D721Med (cell line): ENCODE results near the gene EXOSC6.

ENCODE experiments used
- DNase-seq: peaks from one replicate; pipeline ENCODE4 v3.0.0; 2011; ENCODE audit warnings: low spot score; ENCODE audit not compliant: insufficient read length
- FAIRE-seq: peaks from 2 replicates; lab custom pipeline; 2011; peaks lifted over from hg19 to GRCh38; lab: Jason Lieb, UNC
- TF ChIP-seq, protein P1 (sequence below): IDR thresholded peaks from 2 replicates; pipeline ENCODE4 v1.5.1; 2012; ENCODE audit warnings: mild to moderate bottlenecking, control low read depth; ENCODE audit not compliant: insufficient read depth; ENCODE audit errors: missing control alignments

EXOSC6 gene

DNA sequence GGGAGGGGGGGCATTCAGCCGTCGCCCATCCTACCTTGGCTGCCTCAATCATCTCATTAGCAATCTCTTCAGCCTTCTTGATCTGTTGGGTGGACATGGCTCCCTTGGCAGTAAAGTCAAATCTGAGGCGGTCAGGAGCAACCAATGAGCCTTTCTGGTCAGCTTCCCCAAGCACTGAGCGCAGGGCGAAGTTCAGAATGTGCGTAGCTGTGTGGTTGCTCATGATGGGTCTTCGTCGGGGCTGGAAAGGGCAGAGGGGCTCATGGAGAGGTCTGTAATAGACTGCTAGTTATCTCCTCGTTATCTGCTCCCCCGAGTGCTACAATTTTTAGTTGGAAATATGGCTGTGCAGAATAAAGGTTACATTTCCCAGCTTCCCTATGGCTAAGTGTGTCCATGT lies 7.2 kb upstream of the EXOSC6 start:
- FAIRE-seq (no peak), DNase-seq (no peak)
- TF ChIP-seq, protein P1, sequence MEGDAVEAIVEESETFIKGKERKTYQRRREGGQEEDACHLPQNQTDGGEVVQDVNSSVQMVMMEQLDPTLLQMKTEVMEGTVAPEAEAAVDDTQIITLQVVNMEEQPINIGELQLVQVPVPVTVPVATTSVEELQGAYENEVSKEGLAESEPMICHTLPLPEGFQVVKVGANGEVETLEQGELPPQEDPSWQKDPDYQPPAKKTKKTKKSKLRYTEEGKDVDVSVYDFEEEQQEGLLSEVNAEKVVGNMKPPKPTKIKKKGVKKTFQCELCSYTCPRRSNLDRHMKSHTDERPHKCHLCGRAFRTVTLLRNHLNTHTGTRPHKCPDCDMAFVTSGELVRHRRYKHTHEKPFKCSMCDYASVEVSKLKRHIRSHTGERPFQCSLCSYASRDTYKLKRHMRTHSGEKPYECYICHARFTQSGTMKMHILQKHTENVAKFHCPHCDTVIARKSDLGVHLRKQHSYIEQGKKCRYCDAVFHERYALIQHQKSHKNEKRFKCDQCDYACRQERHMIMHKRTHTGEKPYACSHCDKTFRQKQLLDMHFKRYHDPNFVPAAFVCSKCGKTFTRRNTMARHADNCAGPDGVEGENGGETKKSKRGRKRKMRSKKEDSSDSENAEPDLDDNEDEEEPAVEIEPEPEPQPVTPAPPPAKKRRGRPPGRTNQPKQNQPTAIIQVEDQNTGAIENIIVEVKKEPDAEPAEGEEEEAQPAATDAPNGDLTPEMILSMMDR, result no peak

DNA sequence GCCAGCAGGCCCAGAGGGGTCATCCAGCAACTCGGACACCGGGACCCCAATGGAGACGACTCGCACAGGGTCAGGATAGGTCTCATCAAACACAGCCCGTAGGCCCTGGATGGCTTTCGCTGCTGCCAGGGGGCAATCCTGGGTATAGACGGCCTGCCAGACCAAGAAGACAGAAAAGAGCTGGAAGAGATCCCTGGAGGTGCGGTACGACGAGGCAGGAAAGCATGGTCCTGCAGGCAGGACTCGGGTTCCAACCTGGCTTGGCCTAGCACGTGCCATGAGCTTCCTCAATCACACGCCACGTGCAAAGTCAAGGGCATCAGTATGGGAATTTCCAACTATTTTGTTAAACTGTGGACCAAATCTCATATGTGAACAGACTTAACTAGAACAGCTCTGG lies 6.3 kb upstream of the EXOSC6 start:
- FAIRE-seq (no peak), DNase-seq (no peak)

DNA sequence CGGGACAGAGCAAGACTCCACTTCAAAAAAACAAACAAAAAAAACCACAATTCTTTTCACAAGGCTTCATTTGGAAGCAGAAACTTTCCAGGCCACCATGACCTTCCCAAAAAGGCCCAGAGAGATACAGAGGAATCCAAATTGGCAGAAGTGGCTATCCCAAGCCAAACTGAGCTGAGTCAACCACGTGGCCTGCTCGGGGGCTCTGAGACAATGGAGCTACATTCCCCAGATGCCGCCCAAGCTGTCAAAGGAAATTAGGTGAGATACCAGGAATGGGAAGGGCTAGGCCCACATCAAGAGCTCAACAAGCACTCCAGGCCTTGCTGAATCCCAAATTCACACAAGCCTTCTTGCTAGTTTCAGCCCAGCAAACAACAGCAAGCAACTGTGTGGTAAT lies 5.7 kb upstream of the EXOSC6 start:
- DNase-seq, result no peak
- TF ChIP-seq, protein P1, result no peak
- FAIRE-seq, result no peak

More for the DNA sequence above, 6.3 kb upstream of the EXOSC6 start:
- TF ChIP-seq, protein P1, result no peak

DNA sequence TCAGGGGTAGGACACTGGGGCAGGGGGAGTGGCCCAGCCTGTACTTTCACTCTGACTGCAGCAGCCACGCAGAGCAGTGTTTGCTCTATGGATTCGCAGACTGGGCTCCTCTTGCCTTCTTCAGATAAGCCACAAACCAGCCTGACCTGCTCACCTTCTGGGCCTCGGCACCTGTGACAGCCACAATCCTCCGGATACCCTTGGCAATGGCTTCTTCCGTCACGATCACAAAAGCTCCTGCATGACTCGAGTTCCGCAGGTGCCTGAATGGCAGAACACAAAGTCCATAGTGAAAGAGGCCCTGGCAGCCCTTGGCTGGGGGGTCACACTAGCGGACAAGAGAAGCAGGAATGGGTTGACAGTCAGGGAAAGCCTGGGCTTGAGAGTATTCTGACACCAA lies 3.8 kb upstream of the EXOSC6 start:
- DNase-seq, result no peak
- TF ChIP-seq, protein P1, result no peak
- FAIRE-seq, result no peak

DNA sequence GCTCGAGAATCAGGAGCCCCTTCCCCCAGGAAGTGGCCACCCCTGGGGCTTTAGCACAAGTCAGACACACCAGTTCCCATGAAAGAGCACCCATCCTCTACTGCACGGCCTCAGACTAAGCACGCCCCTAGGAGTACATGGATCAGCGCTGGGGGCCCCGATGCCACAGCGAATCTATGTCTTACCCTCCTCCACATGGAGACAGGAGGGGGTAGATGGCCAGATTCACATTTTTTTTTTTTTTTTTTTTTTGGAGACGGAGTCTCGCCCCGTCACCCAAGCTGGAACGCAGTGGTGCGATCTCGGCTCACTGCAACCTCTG lies 3.2 kb upstream of the EXOSC6 start:
- TF ChIP-seq, protein P1, result no peak
- FAIRE-seq (no peak), DNase-seq (no peak)

DNA sequence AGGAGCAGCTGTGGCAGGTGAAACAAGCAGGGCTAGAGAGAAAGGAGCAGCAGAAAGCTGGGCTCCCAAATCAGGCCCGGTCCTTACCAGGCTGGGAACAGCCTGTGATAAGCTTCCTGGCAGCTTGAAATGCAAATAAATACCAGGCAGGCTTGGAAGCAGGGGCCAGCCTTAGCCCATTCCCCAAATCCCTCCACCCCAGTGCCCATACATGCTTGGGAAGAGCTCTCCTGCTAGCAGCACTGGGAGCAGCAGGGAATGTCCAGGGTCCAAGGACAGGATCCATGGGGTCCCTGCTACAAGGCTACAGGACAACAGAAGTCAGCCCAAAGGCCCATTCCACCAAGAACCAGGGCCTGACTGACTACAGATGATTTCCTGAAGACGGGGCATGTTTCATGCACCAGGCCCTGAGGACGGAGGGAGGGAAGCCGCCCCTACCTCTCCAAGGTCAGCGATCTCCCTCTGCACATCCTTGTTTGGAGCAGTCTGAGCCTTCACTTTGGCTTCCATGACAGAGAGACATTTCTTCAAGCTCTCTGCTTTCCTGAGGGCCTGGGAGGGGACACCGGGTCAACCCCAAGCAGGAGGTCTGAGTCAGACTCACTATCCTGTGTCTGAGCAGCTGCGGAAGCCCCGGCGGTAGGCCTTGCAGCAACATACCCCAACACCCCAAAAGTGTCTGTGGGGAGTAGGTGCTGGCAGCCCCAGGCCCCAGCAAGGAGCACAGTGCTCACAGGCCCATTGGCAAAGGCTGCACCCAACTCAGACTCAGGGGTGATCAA lies 2.6 kb upstream of the EXOSC6 start:
- no peak for DNase-seq
- TF ChIP-seq, protein P1, result no peak
- FAIRE-seq, result no peak

DNA sequence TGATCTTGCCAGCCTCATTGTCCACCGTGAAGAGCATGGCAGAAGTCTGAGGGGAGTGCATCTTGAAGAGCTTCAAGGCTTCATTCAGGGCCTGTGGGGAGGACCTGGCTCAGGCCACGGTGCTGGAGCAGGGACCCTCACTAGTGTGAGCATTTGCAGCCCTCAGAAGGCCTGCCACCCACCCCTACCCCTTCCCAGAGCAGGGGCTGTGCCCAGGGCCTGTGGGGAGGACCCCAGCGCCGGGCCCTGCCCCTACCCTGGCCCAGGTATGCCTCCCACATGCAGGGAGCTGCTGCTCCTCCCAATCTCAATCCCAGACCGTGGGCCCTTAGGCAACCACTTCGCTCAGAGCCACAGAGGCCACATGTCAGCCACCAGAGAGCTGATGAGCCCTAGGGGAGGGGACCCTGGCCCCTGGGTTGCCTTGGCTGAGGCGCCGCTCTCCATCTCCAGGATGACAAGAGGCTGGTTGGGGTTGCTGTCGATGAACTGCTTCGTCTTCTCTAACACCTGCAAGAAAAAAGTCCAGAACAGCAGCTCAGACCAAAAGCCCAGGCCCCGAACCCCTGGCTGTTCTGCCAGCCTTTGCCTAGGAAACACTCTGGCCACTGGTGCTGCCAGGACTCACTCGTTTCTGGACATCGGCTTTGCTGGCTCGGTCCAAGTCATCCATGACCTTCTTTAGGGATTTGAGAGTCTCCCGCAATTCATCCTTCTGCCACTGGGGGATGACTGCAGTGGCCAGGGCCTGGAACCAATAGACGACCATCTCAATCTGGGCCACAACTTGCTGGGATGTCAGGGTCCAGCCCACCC lies 1.8 kb upstream of the EXOSC6 start:
- TF ChIP-seq, protein P1, result peak; percentile 24
- FAIRE-seq, result no peak
- DNase-seq, result no peak
